GM19239 (cell line): ENCODE measurements around the gene SLCO4A1.
A peak's percentile ranks its signal among the peaks of the same experiment; 100 is the strongest.

ENCODE experiments used
- DNase-seq: peaks from one replicate; pipeline ENCODE4 v3.0.0; 2011; ENCODE audit warnings: low spot score; ENCODE audit not compliant: insufficient read length
- FAIRE-seq: peaks from 2 replicates; lab custom pipeline; 2011; peaks lifted over from hg19 to GRCh38; lab: Jason Lieb, UNC

The SLCO4A1 gene

GRCh38 chr20:62662422-62662821, 20.1 kb downstream of the SLCO4A1 start:
- DNase-seq (no peak), FAIRE-seq (no peak)

GRCh38 chr20:62663145-62664018, 21.1 kb downstream of the SLCO4A1 start:
- no peak for DNase-seq

GRCh38 chr20:62664019-62664971, 22.0 kb downstream of the SLCO4A1 start:
- no peak for DNase-seq
- FAIRE-seq, result no peak

More at GRCh38 chr20:62663145-62664018, 21.1 kb downstream of the SLCO4A1 start:
- no peak for FAIRE-seq

GRCh38 chr20:62665153-62665754, 23.0 kb downstream of the SLCO4A1 start:
- FAIRE-seq (no peak), DNase-seq (no peak)

GRCh38 chr20:62665826-62666735, 23.8 kb downstream of the SLCO4A1 start:
- FAIRE-seq, result no peak
- no peak for DNase-seq

GRCh38 chr20:62666736-62667529, 24.6 kb downstream of the SLCO4A1 start:
- FAIRE-seq, result no peak
- no peak for DNase-seq

- FAIRE-seq (no peak), DNase-seq (no peak)
Measured at GRCh38 chr20:62667530-62668440, 25.5 kb downstream of the SLCO4A1 start.

GRCh38 chr20:62668441-62669027, 26.2 kb downstream of the SLCO4A1 start:
- DNase-seq, result peak; percentile 76
- FAIRE-seq, result no peak

- DNase-seq (no peak), FAIRE-seq (no peak)
Measured at GRCh38 chr20:62669249-62669648, 26.9 kb downstream of the SLCO4A1 start.

- FAIRE-seq, result no peak
- no peak for DNase-seq
Measured at GRCh38 chr20:62670156-62670555, 27.9 kb downstream of the SLCO4A1 start.

- no peak for FAIRE-seq
- no peak for DNase-seq
Measured at GRCh38 chr20:62670998-62671397, 28.7 kb downstream of the SLCO4A1 start.

- DNase-seq (no peak), FAIRE-seq (no peak)
Measured at GRCh38 chr20:62671765-62672164, 29.5 kb downstream of the SLCO4A1 start.

GRCh38 chr20:62674370-62674769, 32.1 kb downstream of the SLCO4A1 start:
- DNase-seq (no peak), FAIRE-seq (no peak)

GRCh38 chr20:62675156-62675876, 33.0 kb downstream of the SLCO4A1 start:
- DNase-seq (no peak), FAIRE-seq (no peak)

- FAIRE-seq (no peak), DNase-seq (no peak)
Measured at GRCh38 chr20:62675877-62676260, 33.6 kb downstream of the SLCO4A1 start.

- no peak for DNase-seq
- no peak for FAIRE-seq
Measured at GRCh38 chr20:62676976-62677375, 34.7 kb downstream of the SLCO4A1 start.

GRCh38 chr20:62677678-62678077, 35.4 kb downstream of the SLCO4A1 start:
- DNase-seq, result no peak
- FAIRE-seq, result no peak
